Suppressor macrophage treated with lipopolysaccharide for 1 hour (primary cell): Measurements from ENCODE around the gene TNFSF13.

Experiments
- DNase-seq, 3 donors: peaks; one replicate each; pipeline ENCODE4 v3.0.0-alpha.2; 2020 to 2022

The TNFSF13 gene

GRCh38 chr17:7575959-7576358, 17.4 kb downstream of the TNFSF13 start:
- no peak for DNase-seq

GRCh38 chr17:7576432-7576937, 17.9 kb downstream of the TNFSF13 start:
- no peak for DNase-seq

GRCh38 chr17:7577327-7578199, 19.0 kb downstream of the TNFSF13 start:
- DNase-seq: no peak

- DNase-seq: peak; percentile 95 to 99 (median 98)
Observed at GRCh38 chr17:7579001-7579833, 20.7 kb downstream of the TNFSF13 start, which contains the start of gene CD68. CD68 (plus strand) TSS chr17:7579638; CDS start chr17:7579678, 40 bp downstream.

GRCh38 chr17:7579834-7580603, 21.5 kb downstream of the TNFSF13 start:
- peak; percentile 48 to 64 (median 49) for DNase-seq

GRCh38 chr17:7580604-7581575, 22.3 kb downstream of the TNFSF13 start:
- peak; percentile 34 to 48 (median 46) for DNase-seq

GRCh38 chr17:7582396-7583252, 24.1 kb downstream of the TNFSF13 start:
- DNase-seq: no peak

GRCh38 chr17:7583253-7584109, 24.9 kb downstream of the TNFSF13 start, which contains the start of gene MPDU1:
MPDU1 (plus strand) TSS chr17:7583852; CDS start chr17:7583863, 11 bp downstream.
- DNase-seq: peak; percentile 97 to 99 (median 99)

- no peak for DNase-seq
Observed at GRCh38 chr17:7586673-7587419, 28.3 kb downstream of the TNFSF13 start.

GRCh38 chr17:7587420-7588151, 29.0 kb downstream of the TNFSF13 start:
- peak in 2 of 3 donors; percentile 49 to 52 for DNase-seq

- DNase-seq: no peak
Observed at GRCh38 chr17:7588553-7589203, 30.1 kb downstream of the TNFSF13 start.

GRCh38 chr17:7589204-7589868, 30.8 kb downstream of the TNFSF13 start:
- peak; percentile 87 to 92 (median 89) for DNase-seq

GRCh38 chr17:7589891-7590691, 31.5 kb downstream of the TNFSF13 start, which contains the start of gene SOX15:
SOX15 (minus strand) TSS chr17:7590094; CDS start chr17:7589676, 418 bp downstream.
- DNase-seq: no peak

- DNase-seq: no peak
Observed at GRCh38 chr17:7590743-7591142, 32.2 kb downstream of the TNFSF13 start.

- no peak for DNase-seq
Observed at GRCh38 chr17:7591596-7591995, 33.0 kb downstream of the TNFSF13 start.
